ENCODE measurements around the gene EIF3F.

- TF ChIP-seq CTCF (conservative IDR thresholded peaks at IDR 0.05; ENCODE audit: low read depth, low read length) (no peak), POLR2A (IDR thresholded peaks at IDR 0.05; ENCODE audit: low read depth, low read length) (no peak)
These were observed 29.3 kb downstream of the EIF3F start for GRCh38 chr11:8016440-8016839.
